Loucy (cell line): ENCODE data around the gene SPSB3.

Experiments
- H2AFZ ChIP-seq: fragments of 200-600 bp; sonication (generic); 2 replicates; pipeline ENCODE4 v1.6.0; 2016; ENCODE audit warnings: antibody characterized with exemption, mild to moderate bottlenecking, low read length, moderate library complexity
- H3F3A ChIP-seq: fragments of 200-600 bp; 2 replicates; pipeline ENCODE4 v1.6.0; 2016; ENCODE audit warnings: antibody characterized with exemption, low read depth, mild to moderate bottlenecking
- H3K27me3 ChIP-seq: fragments of 200-600 bp; sonication (generic); 2 replicates; pipeline ENCODE4 v1.6.1; 2014; ENCODE audit warnings: low read length, mild to moderate bottlenecking; ENCODE audit not compliant: insufficient read depth, poor library complexity, severe bottlenecking
- H3K36me3 ChIP-seq: fragments of 200-600 bp; sonication (generic); 2 replicates; pipeline ENCODE4 v1.6.1; 2016; ENCODE audit warnings: low read length; ENCODE audit not compliant: insufficient read depth
- H3K4me1 ChIP-seq: fragments of 200-600 bp; sonication (generic); 2 replicates; pipeline ENCODE4 v1.5.1; 2014; ENCODE audit warnings: low read length, mild to moderate bottlenecking; ENCODE audit not compliant: insufficient read depth, poor library complexity, severe bottlenecking
- H3K4me2 ChIP-seq: fragments of 200-600 bp; sonication (generic); 2 replicates; pipeline ENCODE4 v1.6.0; 2014; ENCODE audit warnings: antibody characterized with exemption, low read length, low read depth, mild to moderate bottlenecking; ENCODE audit not compliant: poor library complexity, severe bottlenecking
- H3K4me3 ChIP-seq: fragments of 200-600 bp; sonication (generic); 2 replicates; pipeline ENCODE4 v1.5.1; 2014; ENCODE audit warnings: low read length, mild to moderate bottlenecking, mixed read lengths; ENCODE audit not compliant: poor library complexity, severe bottlenecking
- H3K79me2 ChIP-seq: fragments of 200-600 bp; sonication (generic); 2 replicates; pipeline ENCODE4 v1.6.1; 2014; ENCODE audit warnings: low read length; ENCODE audit not compliant: insufficient read depth
- H3K9ac ChIP-seq: fragments of 200-600 bp; sonication (generic); 2 replicates; pipeline ENCODE4 v1.6.0; 2014; ENCODE audit warnings: mild to moderate bottlenecking, low read depth, low read length, moderate library complexity; ENCODE audit not compliant: poor library complexity, severe bottlenecking
- H3K9me2 ChIP-seq: fragments of 200-600 bp; sonication (generic); replicated peaks from 2 replicates; pipeline ENCODE4 v1.6.1; 2016; ENCODE audit warnings: low read depth, low read length, mixed read lengths
- H3K9me3 ChIP-seq: fragments of 200-600 bp; sonication (generic); 2 replicates; pipeline ENCODE4 v1.6.1; 2014; ENCODE audit warnings: mild to moderate bottlenecking, antibody characterized with exemption, low read length, low read depth; ENCODE audit not compliant: insufficient read depth
- H4K20me1 ChIP-seq: fragments of 200-600 bp; sonication (generic); 2 replicates; pipeline ENCODE4 v1.6.0; 2014; ENCODE audit warnings: antibody characterized with exemption, low read length, mild to moderate bottlenecking; ENCODE audit not compliant: insufficient read depth, poor library complexity, severe bottlenecking
- CTCF ChIP-seq: fragments of 200-600 bp; sonication (generic); conservative IDR thresholded peaks from 2 replicates; pipeline ENCODE4 v1.5.1; 2014; ENCODE audit warnings: mild to moderate bottlenecking, antibody characterized with exemption, low read length
- EZH2phosphoT487 ChIP-seq: fragments of 200-600 bp; IDR thresholded peaks from 2 replicates; pipeline ENCODE4 v1.6.1; 2018; ENCODE audit warnings: antibody characterized with exemption, mild to moderate bottlenecking, moderate library complexity, borderline replicate concordance

SPSB3 gene

GRCh38 chr16:1762879-1763520 lies 19.4 kb downstream of the SPSB3 start:
- H3K79me2 ChIP-seq, result no peaks in the 10 kb centered on the region
- no peaks in the 10 kb centered on the region for H3F3A ChIP-seq
- no peak overlapping the region for H2AFZ ChIP-seq
- no peaks in the 10 kb centered on the region for H3K9me3 ChIP-seq
- no peaks in the 10 kb centered on the region for H3K36me3 ChIP-seq
- H3K4me3 ChIP-seq, result no peak overlapping the region
- H4K20me1 ChIP-seq, result no peaks in the 10 kb centered on the region
- no peaks in the 10 kb centered on the region for H3K9me2 ChIP-seq
- no peaks in the 10 kb centered on the region for H3K4me1 ChIP-seq
- no peak overlapping the region for H3K4me2 ChIP-seq
- no peaks in the 10 kb centered on the region for H3K27me3 ChIP-seq
- no peak for TF ChIP-seq CTCF
- TF ChIP-seq EZH2phosphoT487, result no peak
- no peak overlapping the region for H3K9ac ChIP-seq

- no peak overlapping the region for H3K4me3 ChIP-seq
- no peaks in the 10 kb centered on the region for H3K9me3 ChIP-seq
- H3F3A ChIP-seq, result no peaks in the 10 kb centered on the region
- H4K20me1 ChIP-seq, result no peaks in the 10 kb centered on the region
- no peak overlapping the region for H3K9ac ChIP-seq
- H3K4me1 ChIP-seq, result no peaks in the 10 kb centered on the region
- H3K4me2 ChIP-seq, result no peak overlapping the region
- H3K36me3 ChIP-seq, result no peaks in the 10 kb centered on the region
- no peaks in the 10 kb centered on the region for H3K79me2 ChIP-seq
- no peak overlapping the region for H2AFZ ChIP-seq
- no peaks in the 10 kb centered on the region for H3K9me2 ChIP-seq
- H3K27me3 ChIP-seq, result no peaks in the 10 kb centered on the region
- TF ChIP-seq EZH2phosphoT487 (no peak), CTCF (no peak)
Observed at GRCh38 chr16:1762196-1762878, 20.0 kb downstream of the SPSB3 start.

- H3K9me2 ChIP-seq, result no peaks in the 10 kb centered on the region
- no peak overlapping the region for H3K9ac ChIP-seq
- no peak overlapping the region for H2AFZ ChIP-seq
- no peaks in the 10 kb centered on the region for H3K79me2 ChIP-seq
- TF ChIP-seq EZH2phosphoT487, result no peak
- TF ChIP-seq CTCF, result no peak
- H4K20me1 ChIP-seq, result no peaks in the 10 kb centered on the region
- H3F3A ChIP-seq, result no peaks in the 10 kb centered on the region
- no peaks in the 10 kb centered on the region for H3K4me1 ChIP-seq
- no peak overlapping the region for H3K4me2 ChIP-seq
- no peak overlapping the region for H3K4me3 ChIP-seq
- H3K27me3 ChIP-seq, result no peaks in the 10 kb centered on the region
- H3K36me3 ChIP-seq, result no peaks in the 10 kb centered on the region
- no peaks in the 10 kb centered on the region for H3K9me3 ChIP-seq
Observed at GRCh38 chr16:1761751-1762150, 20.6 kb downstream of the SPSB3 start.
